Stimulated activated CD4-positive, alpha-beta T cell treated with anti-CD3 and anti-CD28 coated beads, Interleukin-15, amount 100 ng/mL, for 1 hour (primary cell): ENCODE results near the gene FUT4.
"Not testable (repeated sequence)": the region's sequence is repeated elsewhere in the genome, so short reads cannot be mapped to it uniquely, and the experiment has no call there.

Source experiments
- DNase-seq, 2 donors: peaks; one replicate each; pipeline ENCODE4 v3.0.0-alpha.2; 2020; ENCODE audit warnings: low read depth in 1 of 2, low spot score in 1 of 2

FUT4 gene

DNA sequence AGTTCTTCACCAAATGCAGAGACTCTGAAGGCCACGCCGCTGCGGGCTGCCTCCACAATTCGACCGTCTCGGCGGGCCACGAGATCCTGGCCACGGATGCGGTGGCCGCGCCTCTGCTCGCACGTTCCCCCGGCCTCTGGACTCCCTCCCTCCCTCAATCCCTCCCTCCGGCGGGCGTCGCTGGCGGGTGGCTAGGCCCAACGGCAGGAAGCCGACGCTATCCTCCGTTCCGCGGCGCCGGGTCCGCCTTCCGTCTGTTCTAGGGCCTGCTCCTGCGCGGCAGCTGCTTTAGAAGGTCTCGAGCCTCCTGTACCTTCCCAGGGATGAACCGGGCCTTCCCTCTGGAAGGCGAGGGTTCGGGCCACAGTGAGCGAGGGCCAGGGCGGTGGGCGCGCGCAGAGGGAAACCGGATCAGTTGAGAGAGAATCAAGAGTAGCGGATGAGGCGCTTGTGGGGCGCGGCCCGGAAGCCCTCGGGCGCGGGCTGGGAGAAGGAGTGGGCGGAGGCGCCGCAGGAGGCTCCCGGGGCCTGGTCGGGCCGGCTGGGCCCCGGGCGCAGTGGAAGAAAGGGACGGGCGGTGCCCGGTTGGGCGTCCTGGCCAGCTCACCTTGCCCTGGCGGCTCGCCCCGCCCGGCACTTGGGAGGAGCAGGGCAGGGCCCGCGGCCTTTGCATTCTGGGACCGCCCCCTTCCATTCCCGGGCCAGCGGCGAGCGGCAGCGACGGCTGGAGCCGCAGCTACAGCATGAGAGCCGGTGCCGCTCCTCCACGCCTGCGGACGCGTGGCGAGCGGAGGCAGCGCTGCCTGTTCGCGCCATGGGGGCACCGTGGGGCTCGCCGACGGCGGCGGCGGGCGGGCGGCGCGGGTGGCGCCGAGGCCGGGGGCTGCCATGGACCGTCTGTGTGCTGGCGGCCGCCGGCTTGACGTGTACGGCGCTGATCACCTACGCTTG is at the start of gene FUT4:
Gene FUT4, plus strand, starts transcription at position 227 of the 951 bp plus-strand sequence. Its CDS starts 213 bp downstream, at position 440.
- peak; percentile 38 to 56 for DNase-seq

DNA sequence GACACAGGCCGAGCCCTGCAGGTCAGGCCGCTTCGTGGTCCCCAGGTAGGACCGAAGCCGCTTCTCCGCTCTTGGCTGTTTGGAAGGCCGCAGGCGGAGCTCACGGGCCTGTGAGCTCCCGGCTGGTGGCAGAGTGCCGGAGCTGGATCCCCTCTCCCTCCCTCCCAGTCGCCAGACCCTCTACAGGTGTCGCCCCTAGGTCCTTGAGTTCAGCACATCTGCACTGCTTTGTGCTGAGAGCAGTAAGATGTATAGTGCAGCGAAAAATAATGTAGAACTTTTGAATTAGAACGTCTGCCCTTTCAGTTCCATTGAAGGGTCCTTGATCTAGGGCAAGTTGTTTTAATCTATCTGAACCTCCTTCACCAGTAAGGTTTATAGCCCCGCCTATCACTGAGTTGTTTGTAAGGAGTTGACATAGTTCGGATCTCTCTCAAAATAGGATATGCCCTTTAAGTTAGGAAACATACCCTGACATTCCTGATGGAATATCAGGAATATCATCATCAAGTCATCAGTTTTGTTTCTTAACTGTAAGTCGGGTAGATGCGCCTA is 49.5 kb upstream of the FUT4 start:
- DNase-seq = no peak

DNA sequence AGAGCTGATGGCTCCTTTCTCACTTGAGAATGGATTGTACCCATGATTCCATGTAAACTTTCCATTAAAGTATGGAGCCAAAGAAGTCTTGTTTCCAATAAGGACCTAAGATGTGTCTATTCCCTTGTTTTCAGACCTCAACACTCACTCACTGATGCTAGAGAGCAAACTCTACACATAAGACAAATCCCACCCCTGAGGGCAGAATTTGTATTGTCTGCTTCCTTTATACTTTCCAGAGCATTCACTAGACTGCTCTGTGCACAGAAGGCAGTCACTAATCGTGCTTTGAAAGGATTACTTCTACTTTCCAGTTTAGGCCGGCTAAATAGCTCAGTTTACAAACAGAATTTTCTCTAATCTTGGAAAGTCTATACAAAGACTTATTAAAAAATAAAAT is 43.5 kb upstream of the FUT4 start:
- DNase-seq = no peak

GRCh38 chr11:94501522-94501921 is 42.2 kb upstream of the FUT4 start:
- no peak for DNase-seq

- DNase-seq = no peak
These were observed 38.9 kb upstream of the FUT4 start for GRCh38 chr11:94504689-94505293.

DNA sequence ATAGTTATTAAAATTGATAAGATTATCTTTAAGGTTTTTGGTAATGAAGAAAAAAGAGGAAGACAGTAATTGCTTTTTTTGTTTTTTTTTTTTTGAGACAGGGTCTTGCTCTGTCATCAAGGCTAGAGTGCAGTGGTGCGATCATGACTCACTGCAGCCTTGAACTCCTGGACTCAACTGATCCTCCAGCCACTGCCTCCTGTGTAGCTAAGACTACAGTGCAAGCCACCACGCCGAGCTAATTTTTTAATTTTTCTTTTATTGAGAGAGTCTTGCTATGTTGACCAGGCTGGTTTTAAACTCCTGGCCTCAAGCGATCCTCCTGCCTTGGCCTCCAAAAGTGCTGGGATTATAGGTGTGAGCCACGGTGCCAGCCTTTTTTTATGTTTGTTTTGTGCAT is 37.2 kb upstream of the FUT4 start:
- DNase-seq = not testable (repeated sequence)

GRCh38 chr11:94507485-94507884 is 36.2 kb upstream of the FUT4 start:
- no peak for DNase-seq

DNA sequence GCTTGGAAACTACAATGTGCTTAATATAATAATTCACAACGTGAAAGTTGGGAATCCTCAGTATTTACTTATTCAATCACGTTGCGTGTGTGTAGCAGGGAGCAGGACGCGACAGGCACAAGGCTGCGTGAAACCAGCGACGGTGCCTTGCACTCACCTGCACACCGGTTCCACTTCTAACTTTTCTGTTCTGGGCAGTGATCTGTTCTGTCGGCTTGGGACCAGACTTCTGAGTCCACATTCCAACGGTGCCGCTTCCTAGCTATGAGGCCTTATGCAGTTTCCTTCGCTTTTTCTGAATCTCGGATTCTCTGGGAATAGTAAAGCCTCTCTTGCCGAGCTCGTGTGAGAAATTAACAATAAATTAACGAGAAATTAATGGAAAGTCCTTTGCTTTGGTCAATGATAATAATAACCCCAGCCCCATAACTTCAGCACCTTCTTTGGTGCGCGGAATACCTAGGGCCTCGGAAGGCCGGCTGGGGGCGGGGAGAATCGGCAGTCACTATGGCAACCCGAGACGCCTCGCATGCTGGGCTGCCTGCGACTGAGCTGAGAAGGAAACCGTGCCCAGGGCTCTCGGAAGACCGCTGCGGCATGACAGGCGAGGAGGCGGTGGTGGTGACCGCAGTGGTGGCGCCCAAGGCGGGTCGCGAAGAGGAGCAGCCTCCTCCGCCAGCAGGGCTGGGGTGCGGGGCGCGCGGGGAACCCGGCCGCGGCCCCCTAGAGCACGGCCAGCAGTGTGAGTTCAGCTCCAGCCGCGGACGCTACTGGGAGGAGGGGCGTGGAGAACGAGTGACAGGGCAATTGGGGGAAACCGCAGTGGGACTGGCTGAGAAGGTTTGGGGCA is 31.6 kb upstream of the FUT4 start, which contains the start of gene C11orf97:
Gene C11orf97, plus strand, starts transcription at position 530 of the 850 bp plus-strand sequence. Its CDS starts 68 bp downstream, at position 598.
- DNase-seq = peak; percentile 13 to 35

DNA sequence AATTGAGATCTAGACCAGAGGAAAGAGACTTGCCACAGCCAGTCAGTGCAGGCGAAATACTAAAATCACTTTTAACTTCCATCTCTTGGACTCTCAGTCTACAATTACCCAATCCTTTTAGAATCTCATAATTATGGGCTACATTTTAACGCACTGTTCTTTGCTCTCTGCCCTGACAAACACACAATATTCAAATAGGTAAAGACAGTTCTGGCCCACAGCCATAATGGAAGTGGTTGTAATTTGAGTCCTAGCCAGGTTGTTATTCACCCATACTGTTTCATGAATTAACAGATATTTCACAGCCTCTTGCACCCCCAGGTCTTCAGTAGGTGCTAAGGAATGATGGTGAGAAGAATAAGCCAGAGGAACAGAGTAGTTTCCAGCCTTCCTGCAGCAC is 30.6 kb upstream of the FUT4 start:
- no peak for DNase-seq

DNA sequence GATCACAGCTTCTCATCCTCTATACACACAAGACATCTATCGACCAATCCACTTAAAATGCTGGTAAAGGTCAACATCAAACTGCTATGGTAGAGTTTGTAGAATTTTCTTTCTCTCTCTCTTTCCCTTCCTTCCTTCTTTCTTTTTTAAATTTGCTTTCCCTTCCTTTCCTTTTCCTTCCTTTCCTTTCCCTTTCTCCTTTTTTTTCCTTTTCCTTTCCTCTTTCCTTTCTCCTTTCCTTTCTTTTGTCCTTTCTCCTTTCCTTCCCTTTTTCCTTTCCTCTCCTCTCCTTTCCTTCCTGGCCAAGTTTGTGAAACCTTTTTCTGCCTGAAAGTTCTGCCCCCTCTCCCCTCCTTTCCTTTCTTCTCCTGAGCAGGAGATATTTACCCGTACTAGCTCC is 28.3 kb upstream of the FUT4 start:
- no peak for DNase-seq

DNA sequence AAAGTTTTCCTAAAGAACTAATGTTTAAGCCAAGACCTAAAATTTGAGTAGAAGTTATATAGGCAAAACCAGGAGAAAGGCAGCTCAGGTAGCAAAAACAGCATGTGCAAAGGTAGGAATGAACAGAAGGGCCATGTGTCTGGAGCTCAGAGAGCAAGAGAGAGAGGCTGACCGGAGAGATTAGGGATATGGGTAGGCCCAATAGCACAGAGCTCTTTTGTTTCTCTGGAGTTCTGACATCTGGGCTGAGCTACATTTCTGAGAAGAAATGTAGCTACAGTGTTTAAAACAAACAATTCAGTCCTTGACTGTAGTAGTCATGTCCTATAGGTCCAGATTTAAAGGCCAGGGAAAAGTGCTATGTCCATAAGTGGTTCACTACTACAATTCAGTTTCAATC is 27.0 kb upstream of the FUT4 start:
- DNase-seq = no peak

GRCh38 chr11:94518300-94518699 is 25.4 kb upstream of the FUT4 start:
- no peak for DNase-seq

DNA sequence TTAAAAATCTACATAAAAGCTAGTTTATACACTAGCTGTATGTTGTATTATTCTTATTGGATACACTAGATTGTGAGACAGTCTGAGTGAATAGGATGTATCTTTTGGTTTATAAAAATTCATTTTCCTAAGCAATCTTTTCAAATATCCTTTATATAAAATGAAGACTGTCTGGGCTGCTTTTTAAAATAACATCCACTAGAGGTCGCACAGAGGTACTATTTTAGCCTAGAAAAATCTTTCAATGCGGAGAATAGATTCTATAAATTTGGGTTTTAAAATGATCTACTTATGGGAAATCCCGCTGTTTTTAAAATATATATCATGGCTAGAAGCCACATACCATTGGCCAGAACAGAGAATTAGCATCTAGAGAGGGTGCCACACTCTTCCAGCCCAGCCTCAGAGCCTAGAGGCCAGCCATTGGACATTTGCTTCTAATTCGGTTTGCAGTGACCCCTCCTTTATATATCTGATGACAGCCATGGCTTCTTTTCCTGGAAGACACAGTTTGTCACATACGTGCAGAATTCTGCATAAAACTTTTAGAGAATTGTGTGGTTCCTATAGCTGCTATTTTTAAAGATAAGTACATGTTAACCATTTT is 24.1 kb upstream of the FUT4 start:
- no peak for DNase-seq

DNA sequence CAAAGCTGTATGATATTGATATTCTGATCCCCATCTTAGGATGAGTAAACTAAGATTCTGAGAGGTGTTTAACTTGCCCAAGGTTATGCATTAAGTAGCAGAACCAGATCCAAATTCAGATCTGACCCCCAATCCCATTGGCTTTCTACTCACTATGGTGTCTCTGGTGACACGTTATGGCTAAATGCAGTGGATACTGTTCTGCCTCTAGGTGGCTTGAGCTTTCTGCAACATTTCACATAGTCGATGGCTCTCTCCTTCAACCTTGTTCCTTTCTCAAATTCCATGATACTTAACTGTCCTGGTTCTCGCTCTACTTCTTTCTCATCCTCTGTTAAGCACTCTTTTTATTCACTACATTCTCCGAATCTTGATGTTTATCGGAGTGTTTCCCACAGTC is 22.0 kb upstream of the FUT4 start:
- no peak for DNase-seq

DNA sequence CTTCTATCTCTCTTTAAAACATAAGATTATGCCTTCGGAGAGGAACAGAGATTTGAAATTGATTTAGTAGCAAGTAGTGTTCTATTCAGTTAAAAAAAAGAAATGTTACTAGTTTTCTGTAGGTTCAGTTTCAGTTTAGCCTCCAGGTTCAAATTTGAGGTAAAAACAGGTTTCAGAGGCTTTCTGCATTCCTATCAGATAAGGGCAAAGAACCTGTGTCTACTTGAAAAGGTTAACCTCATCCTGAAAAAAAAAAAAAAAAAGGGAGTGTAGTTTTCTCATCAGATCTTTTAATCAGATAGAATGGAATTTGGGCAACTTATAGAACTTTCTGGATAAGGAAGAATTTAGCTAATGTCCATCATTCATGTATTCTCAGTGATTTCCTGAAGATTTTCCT is 19.4 kb upstream of the FUT4 start:
- no peak for DNase-seq

DNA sequence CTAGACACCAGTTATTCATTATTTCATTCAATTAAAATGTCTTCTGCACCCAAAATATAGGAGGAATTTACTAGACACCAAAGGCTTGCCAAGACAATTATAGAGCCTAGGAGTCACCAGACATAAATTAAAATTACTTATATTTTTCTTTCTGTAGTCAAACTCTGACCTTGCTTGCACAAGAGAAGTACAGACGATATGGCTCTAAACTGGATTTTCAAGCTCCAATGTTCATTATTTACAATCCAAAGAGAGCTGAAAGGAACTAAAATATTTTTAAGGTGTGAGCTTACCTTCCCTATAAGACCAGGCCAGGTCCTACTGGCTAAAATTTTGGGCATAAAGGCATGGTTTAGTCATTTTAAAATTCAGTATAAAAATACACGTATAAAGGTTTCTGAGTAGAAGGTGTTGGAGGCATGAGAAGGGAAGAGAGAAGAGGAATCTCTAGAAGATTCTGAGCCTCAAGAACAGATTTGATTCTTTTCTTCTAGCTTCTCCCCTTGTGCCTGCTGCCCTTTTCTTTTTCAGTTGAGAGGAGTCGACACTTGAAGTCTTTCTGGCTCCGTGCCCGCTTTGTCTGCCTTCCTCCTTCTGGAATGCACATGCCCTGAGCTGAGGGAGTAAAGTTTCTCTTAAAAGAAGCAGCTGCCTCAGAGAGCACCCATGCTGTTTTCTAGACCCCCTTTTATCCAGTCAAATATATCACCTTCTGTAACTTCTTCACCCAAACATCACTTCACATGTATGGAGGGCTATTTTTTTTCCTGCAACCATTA is 18.0 kb upstream of the FUT4 start:
- DNase-seq = no peak

DNA sequence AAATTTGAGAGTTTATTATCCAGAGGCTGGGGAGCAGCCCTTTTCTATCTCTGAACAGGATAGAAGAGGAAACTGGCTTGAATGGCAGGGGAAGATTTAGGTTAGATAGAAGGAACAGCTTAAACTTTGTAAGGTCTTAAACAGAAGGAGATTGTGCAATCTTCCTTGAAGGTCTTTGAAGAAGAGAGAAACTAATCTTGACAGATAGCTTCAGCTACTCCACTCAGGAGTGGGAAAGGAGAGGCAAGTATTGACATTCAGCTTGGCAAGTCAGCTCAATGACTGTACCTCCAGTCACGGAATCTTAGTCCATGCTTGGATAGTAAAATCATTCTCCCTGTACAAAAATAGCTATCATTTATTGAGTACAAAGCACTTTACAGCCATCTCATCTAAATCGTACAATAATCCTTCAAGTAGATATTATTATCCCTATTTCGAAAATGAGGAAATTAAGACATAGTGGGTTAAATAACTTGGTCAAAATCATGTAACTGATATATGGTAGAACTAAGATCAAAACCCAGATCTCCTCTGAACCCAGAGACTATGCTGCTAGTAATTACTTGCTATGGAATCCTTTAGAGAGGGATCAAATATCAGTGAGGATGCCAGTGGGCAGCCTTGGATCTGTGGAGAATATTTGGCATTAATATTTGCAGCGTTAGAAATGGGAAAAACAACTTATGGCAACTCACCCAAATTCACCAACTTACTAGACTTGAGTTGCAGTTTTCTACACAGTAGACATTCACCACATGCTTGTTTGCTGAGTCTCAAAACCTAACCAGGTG is 16.9 kb upstream of the FUT4 start:
- DNase-seq = no peak

GRCh38 chr11:94528551-94528950 is 15.2 kb upstream of the FUT4 start:
- no peak for DNase-seq

GRCh38 chr11:94532211-94532610 is 11.5 kb upstream of the FUT4 start:
- no peak for DNase-seq
